ENCODE measurements around the gene ATRN.

ATRN gene

GRCh38 chr20:3673221-3674070, 202.6 kb downstream of the ATRN start:
- no peak for DNase-seq (ENCODE audit: low read depth in 2 of 3, low spot score in 2 of 3)

DNA sequence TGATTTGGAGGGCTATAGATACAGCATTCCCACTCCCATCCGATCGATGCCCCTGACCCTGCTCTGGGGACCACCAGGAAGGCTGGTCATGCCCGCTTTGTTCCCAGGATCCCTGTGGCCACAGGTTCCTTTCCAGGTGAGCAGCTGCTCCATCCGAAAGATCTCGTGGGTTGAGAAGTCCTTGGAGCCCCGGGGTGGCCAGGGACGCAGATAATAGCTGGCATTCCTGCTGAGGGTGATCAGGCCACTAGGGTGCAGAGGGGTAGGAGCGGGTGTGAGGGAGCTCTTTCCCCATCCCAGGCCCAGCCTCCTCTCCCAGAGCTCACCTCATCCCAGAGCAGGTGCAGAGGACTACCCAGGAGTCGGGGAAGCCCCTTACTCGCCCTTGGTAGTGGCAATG, 203.6 kb downstream of the ATRN start:
- no peak for DNase-seq (ENCODE audit: low read depth in 2 of 3, low spot score in 2 of 3)

DNA sequence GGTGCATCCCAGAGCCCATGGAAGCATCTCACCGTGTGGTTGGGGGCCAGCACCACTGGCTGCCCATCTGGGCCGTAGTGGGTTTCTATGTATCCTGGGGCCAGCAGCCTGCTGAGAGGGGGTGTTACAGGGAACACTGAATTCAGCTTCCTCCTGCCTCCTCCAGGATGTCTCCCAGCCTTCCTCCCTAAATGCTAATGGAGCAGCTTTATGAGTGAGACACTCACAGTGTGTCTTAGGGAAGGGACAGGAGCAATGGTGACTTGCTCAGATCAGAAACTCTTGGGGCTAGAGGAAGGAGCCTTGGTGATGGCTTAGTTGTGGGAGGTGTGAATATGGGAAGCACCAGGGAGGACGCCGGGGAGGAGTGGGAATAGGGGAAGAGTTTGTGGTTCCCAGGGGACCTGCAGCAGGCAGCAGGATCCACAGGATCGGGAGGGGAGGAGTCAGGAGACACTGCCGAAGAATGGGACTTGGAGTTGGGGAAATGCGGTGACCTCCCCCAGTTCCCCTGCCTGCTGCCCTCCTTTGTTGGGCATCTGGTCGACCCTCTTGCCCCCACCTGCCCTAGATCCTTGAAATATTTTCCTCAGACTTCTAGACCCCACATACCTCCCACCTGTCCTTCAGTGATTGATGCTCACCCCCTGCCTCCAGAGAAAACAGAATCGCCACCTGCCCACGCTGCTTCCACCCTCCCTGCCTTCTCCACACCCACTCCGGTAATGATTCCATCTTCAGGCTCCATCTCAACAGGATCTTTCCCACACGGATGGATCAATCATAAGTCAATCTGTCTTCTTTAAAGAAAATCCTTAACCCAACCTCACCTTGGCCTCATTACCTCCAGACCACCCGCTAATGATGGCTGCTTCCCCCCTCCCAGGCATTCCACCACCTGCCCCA, 204.4 kb downstream of the ATRN start:
- no peak for DNase-seq (ENCODE audit: low read depth in 2 of 3, low spot score in 2 of 3)

DNA sequence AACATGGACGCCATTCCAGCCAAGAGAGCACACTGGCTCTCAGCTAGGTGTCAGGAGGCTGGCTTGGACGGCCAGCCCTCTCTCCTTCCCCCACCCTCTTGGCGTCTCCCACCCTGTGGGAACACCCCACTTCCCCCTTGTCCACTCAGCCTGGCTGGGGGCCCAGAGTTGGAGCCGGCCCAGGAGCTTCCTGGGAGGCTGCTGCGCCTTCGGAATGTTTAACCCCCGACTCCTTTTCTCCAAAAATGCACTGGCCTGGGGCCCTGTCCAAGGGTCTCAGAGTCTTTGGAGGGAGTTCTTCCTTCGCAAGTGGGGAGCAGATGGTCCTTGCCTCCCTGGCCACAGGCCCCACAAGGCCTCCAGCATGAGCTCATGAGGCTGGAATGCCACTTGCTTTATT, 206.9 kb downstream of the ATRN start:
- DNase-seq (ENCODE audit: low read depth in 2 of 3, low spot score in 2 of 3): no peak

- no peak for DNase-seq (ENCODE audit: low read depth in 2 of 3, low spot score in 2 of 3)
Observed at GRCh38 chr20:3678198-3678597, 207.4 kb downstream of the ATRN start.

GRCh38 chr20:3678856-3679720, 208.3 kb downstream of the ATRN start:
- DNase-seq (ENCODE audit: low read depth in 2 of 3, low spot score in 2 of 3): no peak

- DNase-seq (ENCODE audit: low read depth in 2 of 3, low spot score in 2 of 3): no peak
Observed at GRCh38 chr20:3679749-3680700, 209.2 kb downstream of the ATRN start.

DNA sequence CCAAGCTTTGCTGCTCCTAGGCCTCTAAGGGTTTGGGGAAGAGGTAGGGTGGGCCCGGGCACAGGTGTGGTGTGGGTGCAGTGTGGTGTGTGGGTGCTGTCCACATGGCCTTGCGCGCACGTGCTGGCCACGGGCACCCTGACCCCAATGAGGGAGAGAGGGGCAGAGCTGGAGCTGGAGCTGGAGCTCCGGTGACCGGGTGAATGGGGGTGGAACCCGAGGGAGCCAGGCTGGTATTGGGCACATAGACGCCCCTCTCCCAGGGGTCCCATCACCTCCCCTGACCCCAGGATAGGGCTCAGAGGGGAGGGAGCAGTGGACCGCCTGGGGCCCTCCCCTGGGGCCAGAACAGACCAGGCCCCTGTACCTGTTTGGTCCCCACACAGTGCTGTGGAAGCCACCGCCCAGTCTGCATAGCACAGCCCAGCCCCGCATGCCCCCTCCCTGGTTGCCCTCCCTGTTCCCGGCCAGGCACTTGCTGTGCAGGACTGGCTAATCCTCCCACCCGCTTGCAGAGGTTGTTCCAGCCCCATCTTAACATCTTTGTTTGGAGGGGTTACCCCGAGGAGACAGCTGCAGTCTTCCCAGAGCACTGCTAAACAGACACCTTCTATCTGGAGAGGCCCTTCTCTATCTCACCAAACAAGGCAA, 210.0 kb downstream of the ATRN start:
- no peak for DNase-seq (ENCODE audit: low read depth in 2 of 3, low spot score in 2 of 3)

- no peak for DNase-seq (ENCODE audit: low read depth in 2 of 3, low spot score in 2 of 3)
Observed at GRCh38 chr20:3681352-3681930, 210.6 kb downstream of the ATRN start.

DNA sequence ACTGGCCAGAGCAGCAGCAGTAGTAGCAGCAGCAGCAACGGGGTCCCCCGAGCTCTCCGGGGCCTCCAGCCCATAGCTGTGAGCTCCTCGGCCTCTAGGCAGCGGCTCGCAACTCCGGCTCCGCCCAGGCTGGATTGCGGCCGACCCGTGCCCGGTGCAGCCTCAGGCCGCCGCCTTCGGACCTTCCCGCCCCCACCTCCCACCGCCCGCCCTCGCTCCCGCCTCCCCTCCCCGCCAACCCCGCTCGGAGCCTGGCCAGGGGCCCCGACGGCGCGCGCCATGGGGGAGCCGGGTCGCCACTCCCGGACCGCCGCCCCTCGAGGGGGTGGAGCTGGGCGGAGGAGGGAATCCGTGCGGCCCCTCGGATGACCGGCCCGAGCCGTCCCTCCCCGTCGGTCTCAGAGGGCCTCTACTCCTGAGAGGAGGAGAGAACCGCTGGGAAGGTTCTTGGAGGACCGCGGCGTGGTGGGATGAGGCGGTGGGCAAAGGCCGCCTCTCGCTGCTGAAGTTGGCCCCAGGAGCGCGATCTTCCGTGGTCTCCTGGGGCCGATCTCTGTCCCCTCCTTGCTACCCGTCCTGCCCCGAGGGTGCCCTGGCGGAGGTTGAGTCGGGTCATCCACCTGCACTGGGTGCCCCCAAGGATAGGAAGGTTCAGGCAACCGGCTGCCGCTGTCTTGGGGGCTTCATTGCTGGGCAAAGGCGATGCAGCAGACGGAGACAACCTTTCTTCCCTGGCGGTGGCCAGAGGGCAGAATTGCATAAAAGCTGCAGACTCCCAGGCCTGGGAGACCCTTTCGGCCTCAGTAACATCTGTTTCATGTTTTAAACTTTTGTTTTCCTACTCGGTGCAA, 211.3 kb downstream of the ATRN start, which contains the start of gene ADAM33:
Gene ADAM33 (minus strand): TSS at position 80 of the 851 bp plus-strand sequence. CDS start 6 bp downstream, at position 74.
- DNase-seq (ENCODE audit: low read depth in 2 of 3, low spot score in 2 of 3): no peak

DNA sequence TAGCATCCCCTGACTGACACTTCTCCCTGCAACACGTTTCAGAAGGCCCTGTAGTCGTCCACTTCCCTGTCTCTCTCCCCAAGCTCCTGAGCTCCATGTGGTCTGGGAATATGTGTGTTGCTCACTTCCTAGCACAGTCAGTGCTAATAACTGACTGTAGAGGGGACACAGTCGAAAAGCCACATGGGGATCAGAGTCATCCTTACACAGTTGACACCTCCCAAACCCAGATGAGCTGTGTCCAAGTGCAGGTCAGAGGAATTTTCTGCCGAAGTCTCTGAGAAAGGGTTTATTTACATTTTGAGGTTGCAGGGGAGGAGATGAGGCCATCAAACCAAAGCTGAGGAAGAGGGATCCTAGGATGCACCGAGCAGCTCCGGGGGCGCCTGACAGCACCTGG, 214.5 kb downstream of the ATRN start:
- no peak for DNase-seq (ENCODE audit: low read depth in 2 of 3, low spot score in 2 of 3)

DNA sequence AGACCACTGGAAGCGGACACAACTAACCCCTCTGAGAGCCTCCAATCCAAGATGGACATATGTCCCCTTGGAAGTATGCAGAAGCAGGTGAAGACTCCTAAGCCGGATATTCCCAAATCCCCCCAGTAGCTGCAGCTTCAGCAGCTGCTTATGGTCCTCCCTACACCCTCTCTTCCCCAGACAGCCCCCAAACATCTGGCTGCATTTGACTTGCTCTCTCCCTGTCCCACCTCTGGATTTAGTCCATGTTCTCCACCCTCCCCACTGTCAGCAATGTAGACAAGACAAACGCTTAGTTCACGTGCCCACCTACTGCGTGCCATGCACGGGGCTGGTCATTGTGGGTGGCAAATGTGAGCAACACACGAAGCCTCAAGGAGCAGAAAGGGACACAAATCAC, 215.6 kb downstream of the ATRN start:
- DNase-seq (ENCODE audit: low read depth in 2 of 3, low spot score in 2 of 3): no peak

DNA sequence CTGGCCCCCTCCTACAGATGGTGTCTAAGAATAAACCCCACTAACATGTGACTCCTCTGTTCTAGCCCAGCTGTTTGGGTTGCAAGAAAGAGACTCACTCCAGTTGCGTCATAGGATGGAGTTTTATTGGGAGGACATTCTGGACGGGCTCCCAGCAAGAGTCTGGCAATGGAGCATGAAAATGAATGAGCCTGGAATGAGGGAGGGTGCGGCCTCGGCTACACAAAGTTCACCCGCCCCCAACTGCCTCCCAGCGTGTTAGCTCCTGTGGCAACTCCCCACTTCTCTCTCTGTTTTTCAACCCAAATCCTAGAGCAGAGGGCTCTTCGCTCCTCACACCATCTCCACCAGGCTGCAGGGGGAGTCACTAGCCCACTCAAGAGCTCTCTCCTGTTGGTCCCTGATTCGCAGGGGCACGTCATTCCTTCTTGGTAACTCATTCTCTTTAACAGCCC, 216.1 kb downstream of the ATRN start:
- DNase-seq (ENCODE audit: low read depth in 2 of 3, low spot score in 2 of 3): no peak

- DNase-seq (ENCODE audit: low read depth in 2 of 3, low spot score in 2 of 3): no peak
Observed at GRCh38 chr20:3687655-3688054, 216.8 kb downstream of the ATRN start.

DNA sequence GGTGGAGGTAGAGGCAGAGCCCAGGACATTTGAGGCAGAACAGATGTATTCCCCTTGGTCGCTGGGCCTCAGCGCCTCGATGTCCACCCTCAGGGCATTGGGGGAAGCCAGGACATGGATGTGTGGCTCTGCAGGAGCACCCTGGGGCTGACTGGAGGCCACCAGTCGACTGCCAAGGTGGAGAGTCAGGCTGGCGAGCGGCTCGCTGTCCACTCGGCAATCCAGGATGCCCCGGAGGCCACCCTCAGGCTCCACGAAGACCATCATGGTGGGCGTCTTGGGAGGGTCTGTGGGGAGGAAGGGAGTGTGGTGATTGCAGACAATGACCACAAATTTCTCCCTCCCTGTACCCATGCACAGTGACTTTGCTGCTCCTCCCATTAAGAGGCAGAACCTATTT, 219.2 kb downstream of the ATRN start:
- DNase-seq (ENCODE audit: low read depth in 2 of 3, low spot score in 2 of 3): no peak

DNA sequence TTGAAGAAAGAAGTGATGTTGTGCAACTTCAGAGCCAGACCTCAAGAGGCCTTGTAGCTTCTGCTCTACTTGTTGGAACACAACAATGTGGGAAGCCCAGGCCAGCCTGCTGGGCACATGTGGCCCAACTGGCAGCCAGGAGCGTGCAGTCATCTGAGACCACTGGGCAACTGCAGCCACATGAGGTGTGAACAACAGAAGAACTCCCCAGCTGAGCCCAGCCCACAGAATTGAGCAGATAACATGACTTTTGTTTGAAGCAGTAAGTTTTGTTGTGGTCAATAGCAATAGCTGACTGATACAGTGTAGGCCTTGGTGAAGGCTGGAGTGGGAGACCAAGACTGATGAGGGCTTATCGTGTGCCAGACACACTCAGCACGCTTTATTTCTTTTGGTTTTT, 219.6 kb downstream of the ATRN start:
- DNase-seq (ENCODE audit: low read depth in 2 of 3, low spot score in 2 of 3): no peak

DNA sequence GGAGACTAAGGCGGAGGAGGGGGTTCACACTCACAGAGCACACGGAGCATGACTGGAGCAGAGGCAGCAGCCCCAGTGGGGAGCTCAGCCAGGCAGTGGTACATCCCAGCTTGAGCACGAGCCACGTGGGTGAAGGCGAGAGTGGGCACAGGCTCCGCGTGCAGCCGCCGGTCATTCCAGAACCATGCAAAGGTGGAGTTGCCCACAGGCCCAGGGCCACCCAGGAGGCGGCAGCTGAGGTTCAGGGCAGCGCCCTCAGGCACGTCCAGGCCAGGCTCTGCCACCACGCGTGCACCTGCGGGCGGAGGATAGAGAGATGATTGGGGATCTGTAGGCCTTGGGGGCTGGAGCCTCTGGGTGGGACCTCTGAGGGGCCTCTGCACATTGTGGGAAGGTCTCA, 220.5 kb downstream of the ATRN start:
- DNase-seq (ENCODE audit: low read depth in 2 of 3, low spot score in 2 of 3): no peak

DNA sequence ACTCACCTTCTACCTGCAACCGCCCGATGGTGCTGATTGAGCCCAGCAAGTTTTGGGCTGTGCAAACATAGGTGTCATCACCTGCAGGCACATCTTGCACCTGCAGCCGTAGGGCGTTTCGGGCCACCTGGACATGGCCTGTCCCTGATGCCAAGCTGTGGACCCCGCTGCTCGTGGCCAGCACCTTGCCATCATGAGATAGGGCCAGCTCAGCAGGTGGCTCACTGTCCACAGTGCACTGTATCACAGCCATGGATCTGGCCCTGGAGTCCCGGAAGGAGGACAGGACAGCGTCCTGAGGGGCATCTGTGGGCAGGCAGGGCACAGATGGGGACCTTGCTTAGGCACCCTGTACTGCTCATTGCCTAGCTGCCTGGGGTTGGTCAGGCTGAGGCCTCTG, 221.1 kb downstream of the ATRN start:
- DNase-seq (ENCODE audit: low read depth in 2 of 3, low spot score in 2 of 3): no peak

Data from activated CD8-positive, alpha-beta memory T cell treated with anti-CD3 and anti-CD28 coated beads for 48 hours (primary cell).